Bronchial epithelial cell (primary cell): Measurements from ENCODE around the gene TAS2R38. TPM values are rescaled to one million over a fixed set of nuclear protein-coding genes. Genes with fewer than 3 reads are reported as not detected.

Experiments
- DNase-seq: peaks from one replicate; pipeline ENCODE4 v3.0.0-alpha.2; 2010; ENCODE audit warnings: low read depth
- FAIRE-seq: peaks from 2 replicates; lab custom pipeline; 2011; peaks lifted over from hg19 to GRCh38; lab: Jason Lieb, UNC
- H3K27me3 ChIP-seq: 2 replicates; pipeline ENCODE4 v1.5.1; 2011; ENCODE audit warnings: low read length; ENCODE audit not compliant: control insufficient read depth, insufficient read depth
- H3K36me3 ChIP-seq: 2 replicates; pipeline ENCODE4 v1.5.1; 2011; ENCODE audit warnings: low read length; ENCODE audit not compliant: control insufficient read depth, insufficient read depth
- H3K4me3 ChIP-seq: 2 replicates; pipeline ENCODE4 v1.5.1; 2011; ENCODE audit warnings: mild to moderate bottlenecking, low read depth, low read length, control low read depth
- total RNA-seq: library from RNA; depleted of rRNA; stranded (reverse); fragments of >200 nt; gene quantifications from 2 replicates; pipeline ENCODE4 v1.2.1, GENCODE V29; 2014
- TF ChIP-seq, protein P1 (sequence below): IDR thresholded peaks from 2 replicates; pipeline ENCODE4 v1.5.1; 2011; ENCODE audit warnings: mild to moderate bottlenecking, moderate library complexity, low read length, control low read depth, inconsistent platforms; ENCODE audit not compliant: insufficient read depth, severe bottlenecking

TAS2R38 gene
- total RNA-seq, 1 donor from 2014 or later, result not detected

GRCh38 chr7:141928845-141929195 lies 44.8 kb downstream of the TAS2R38 start:
- DNase-seq (no peak), FAIRE-seq (no peak)
- no peaks in the 10 kb centered on the region for H3K36me3 ChIP-seq
- TF ChIP-seq, protein P1, sequence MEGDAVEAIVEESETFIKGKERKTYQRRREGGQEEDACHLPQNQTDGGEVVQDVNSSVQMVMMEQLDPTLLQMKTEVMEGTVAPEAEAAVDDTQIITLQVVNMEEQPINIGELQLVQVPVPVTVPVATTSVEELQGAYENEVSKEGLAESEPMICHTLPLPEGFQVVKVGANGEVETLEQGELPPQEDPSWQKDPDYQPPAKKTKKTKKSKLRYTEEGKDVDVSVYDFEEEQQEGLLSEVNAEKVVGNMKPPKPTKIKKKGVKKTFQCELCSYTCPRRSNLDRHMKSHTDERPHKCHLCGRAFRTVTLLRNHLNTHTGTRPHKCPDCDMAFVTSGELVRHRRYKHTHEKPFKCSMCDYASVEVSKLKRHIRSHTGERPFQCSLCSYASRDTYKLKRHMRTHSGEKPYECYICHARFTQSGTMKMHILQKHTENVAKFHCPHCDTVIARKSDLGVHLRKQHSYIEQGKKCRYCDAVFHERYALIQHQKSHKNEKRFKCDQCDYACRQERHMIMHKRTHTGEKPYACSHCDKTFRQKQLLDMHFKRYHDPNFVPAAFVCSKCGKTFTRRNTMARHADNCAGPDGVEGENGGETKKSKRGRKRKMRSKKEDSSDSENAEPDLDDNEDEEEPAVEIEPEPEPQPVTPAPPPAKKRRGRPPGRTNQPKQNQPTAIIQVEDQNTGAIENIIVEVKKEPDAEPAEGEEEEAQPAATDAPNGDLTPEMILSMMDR, result no peak
- H3K27me3 ChIP-seq, result no peaks in the 10 kb centered on the region
- no peak overlapping the region for H3K4me3 ChIP-seq

DNA sequence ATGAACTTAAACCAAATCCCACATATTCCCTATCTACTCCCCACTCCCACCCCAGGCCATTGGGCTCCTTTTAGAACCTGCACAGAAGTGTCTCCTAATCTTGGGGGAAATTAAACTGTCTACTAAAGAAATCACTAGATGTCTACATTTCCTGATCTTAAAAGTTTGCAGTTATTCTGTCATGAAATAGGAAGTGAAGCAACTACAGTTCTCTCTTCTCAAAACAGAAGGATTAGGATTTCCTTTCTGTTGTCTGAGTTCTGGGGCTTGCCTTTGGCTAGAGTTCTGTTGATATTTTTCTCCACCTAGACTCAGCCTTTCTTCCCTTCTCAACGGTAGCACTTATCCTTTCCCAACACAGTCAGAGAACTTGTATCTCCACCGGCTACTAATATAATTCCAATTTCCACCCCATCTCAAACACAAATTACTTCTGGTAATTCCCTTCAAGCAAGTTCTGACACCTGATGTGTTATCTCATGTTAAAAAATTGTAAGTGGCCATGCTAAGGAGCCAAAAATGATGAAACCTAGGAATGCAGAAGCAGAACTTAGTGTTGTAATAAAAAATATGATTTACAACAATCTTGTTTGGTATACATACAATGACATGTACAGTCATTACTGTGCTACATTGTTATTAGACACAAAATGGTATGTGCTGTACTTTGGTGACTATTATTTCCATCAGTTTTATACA lies 45.3 kb downstream of the TAS2R38 start:
- peak; percentile 29 for DNase-seq
- TF ChIP-seq, protein P1, result no peak
- Histone ChIP-seq H3K36me3 (no peaks in the 10 kb centered on the region), H3K27me3 (no peaks in the 10 kb centered on the region), H3K4me3 (no peak overlapping the region)
- FAIRE-seq, result no peak

Other genes with a start within 250 kb of the TAS2R38 start
- 126 and 162 TPM in 2 replicates for gene SSBP1, start 235.4 kb downstream of the TAS2R38 start, total RNA-seq
- 3.9 and 7.6 TPM in 2 replicates for gene TAS2R3, start 209.7 kb downstream of the TAS2R38 start, total RNA-seq
- gene TAS2R4, start 197.1 kb downstream of the TAS2R38 start, total RNA-seq, result 1.8 and 5.4 TPM in 2 replicates
- 3.9 and 5.1 TPM in 2 replicates for gene TAS2R5, start 183.6 kb downstream of the TAS2R38 start, total RNA-seq
- gene PRSS37, start 132.3 kb downstream of the TAS2R38 start, total RNA-seq, result not detected in 2 replicates
- 0.26 TPM in 1 of 2 replicates, not detected in the other for gene OR9A4, start 57.4 kb downstream of the TAS2R38 start, total RNA-seq
- not detected in 2 replicates for gene CLEC5A, start 26.8 kb downstream of the TAS2R38 start, total RNA-seq
- gene MGAM, start 22.1 kb upstream of the TAS2R38 start, total RNA-seq, result under 0.01 and 0.38 TPM in 2 replicates
- under 0.01 TPM in 1 of 2 replicates, not detected in the other for gene MGAM2, start 137.9 kb upstream of the TAS2R38 start, total RNA-seq